Caki2 (cell line): Measurements from ENCODE around the gene SLC19A2. TPM values are rescaled to one million over a fixed set of nuclear protein-coding genes. Genes with fewer than 3 reads are reported as not detected.
"Not testable (repeated sequence)": the region's sequence is repeated elsewhere in the genome, so short reads cannot be mapped to it uniquely, and the experiment has no call there.

ENCODE experiments used
- DNase-seq: peaks from one replicate; pipeline ENCODE4 v3.0.0-alpha.2; 2015; ENCODE audit warnings: low read depth
- in situ Hi-C: cut with HindIII; loops from 2 replicates; pipeline ENCODE4 v1.10.0; 2016; ENCODE audit warnings: low sequenced_read_pairs, low pct_unique_long_range_greater_than_20kb, mixed read lengths
- total RNA-seq: library from RNA; depleted of rRNA; stranded (reverse); fragments of >200 nt; shearing (Covaris generic); gene quantifications from 2 replicates; pipeline ENCODE4 v1.2.3, GENCODE V29; 2014; ENCODE audit warnings: low replicate concordance; rRNA removed

The SLC19A2 gene, protein sequence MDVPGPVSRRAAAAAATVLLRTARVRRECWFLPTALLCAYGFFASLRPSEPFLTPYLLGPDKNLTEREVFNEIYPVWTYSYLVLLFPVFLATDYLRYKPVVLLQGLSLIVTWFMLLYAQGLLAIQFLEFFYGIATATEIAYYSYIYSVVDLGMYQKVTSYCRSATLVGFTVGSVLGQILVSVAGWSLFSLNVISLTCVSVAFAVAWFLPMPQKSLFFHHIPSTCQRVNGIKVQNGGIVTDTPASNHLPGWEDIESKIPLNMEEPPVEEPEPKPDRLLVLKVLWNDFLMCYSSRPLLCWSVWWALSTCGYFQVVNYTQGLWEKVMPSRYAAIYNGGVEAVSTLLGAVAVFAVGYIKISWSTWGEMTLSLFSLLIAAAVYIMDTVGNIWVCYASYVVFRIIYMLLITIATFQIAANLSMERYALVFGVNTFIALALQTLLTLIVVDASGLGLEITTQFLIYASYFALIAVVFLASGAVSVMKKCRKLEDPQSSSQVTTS
- total RNA-seq: 6.2 and 7.1 TPM in 2 replicates

DNA sequence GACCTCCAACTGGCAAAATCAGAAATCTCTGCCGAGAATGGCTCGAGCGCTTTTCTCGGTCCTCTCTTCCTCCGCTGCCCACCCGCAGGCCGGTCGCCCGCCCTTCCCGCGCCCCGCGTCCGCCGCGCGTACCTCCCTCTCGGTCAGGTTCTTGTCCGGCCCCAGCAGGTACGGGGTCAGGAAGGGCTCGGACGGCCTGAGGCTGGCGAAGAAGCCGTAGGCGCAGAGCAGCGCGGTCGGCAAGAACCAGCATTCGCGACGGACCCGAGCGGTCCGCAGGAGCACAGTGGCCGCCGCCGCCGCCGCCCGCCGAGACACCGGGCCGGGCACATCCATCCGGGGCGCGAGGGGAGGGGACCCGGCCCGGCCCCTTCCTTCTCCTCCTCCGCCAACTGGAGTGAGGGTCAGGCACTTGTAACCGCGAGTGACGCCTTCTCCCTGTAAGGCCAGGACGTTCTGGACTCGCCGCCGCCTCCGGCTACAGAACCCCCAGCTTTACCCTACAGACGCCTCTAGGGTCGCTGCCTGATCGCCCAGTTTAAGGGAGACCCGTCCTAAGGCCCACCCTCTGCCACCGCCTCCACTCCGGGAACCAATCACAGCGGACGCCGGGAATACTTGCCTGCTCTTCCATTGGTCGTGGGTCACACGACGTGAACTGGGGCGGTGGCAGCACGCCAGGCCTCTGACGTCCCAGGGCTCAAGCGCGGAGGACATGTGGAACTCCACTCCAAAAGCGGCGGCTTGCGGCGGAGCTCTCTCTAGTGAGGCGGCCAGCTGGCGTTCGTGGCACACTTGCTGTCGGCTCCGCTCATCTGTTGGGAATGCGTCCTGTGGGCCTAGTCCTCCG is at the start of gene SLC19A2:
Gene SLC19A2 (minus strand): TSS at position 514 of the 850 bp plus-strand sequence. CDS start 178 bp downstream, at position 336.
- peak; percentile 97 for DNase-seq
- in situ Hi-C loops: no loop called here

DNA sequence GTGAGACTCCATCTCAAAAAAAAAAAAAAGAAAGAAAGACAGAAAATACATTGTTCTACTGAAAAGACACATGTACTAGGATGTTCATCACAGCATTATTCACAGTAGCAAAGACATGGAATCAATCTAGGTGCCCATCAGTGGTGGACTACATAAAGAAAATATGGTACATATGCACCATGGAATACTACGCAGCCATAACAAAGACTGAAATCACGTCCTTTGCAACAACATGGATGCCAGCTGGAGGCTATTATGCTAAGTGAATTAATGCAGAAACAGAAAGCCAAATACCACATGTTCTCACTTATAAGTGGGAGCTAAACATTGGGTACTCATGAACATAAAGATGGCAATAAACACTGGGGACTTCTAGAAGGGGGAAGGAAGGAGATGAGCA is 48.9 kb upstream of the SLC19A2 start:
- in situ Hi-C loops: no loop called here
- DNase-seq: no peak

- DNase-seq, in situ Hi-C loops: not testable (repeated sequence)
Measured at GRCh38 chr1:169533528-169534190, 47.9 kb upstream of the SLC19A2 start.

DNA sequence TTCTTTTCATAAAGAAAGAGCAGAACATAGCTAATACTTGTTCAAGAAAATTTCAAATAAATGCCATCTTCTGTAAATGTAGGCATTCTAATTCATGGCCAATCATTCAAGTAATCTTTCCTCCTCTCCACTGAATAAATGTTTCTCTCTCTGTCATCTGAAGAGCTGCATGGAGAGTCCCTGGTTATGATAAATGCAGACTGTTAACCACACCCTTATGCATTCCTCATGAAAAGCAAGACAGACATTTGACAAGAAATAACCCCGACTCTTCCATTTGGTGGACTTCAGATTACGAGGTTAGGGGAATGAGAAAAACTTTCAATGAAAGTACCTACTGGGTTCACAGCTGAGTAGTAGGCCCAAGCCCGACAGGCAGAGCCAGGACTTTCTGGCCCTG is 44.7 kb upstream of the SLC19A2 start:
- in situ Hi-C loops: no loop called here

GRCh38 chr1:169529068-169529642 is 43.4 kb upstream of the SLC19A2 start:
- in situ Hi-C loops: no loop called here
- DNase-seq: peak; percentile 43

More for the DNA sequence above, 44.7 kb upstream of the SLC19A2 start:
- DNase-seq: no peak

DNA sequence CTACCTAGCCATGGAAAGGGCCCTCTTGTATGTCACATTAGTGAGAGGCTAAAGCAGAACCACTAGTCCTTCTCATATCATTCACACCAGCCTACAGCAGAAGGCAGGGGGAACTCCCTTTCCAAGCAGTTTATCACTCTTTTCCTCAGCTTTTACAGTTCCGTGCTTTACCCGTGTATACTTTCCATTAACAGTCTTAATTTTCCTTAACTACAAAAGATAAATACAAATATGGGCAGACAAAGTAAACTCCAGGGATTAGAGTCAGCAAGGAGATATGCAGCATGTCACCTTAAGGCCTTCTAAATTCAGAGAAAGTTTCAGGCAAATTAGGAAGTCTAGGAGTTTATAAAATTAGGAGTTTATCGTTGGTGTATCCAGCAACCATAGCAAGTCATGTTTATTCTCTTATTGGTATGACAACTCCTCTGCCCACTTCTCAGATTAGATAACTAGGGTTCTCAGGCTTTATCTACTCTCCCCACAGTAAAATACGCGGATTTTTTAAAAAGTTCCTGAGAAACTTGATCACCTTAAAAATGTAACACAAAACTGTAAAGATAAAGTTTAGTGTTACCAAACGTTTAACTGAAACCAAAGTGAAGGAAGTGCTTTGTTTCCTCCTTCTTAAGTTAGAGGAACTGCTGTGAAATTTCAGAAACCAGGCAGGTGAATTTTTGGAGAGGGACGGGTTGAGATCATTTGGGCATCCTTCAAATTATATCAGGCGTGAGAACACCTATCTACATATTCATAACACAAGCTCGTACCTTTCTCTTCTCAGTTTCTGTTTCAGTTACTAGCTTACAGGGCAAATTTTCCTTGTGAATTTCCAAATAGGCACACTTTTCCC is 42.7 kb upstream of the SLC19A2 start:
- in situ Hi-C loops: no loop called here
- DNase-seq: no peak

GRCh38 chr1:169527451-169528214 is 41.9 kb upstream of the SLC19A2 start:
- in situ Hi-C loops: no loop called here
- DNase-seq: no peak

DNA sequence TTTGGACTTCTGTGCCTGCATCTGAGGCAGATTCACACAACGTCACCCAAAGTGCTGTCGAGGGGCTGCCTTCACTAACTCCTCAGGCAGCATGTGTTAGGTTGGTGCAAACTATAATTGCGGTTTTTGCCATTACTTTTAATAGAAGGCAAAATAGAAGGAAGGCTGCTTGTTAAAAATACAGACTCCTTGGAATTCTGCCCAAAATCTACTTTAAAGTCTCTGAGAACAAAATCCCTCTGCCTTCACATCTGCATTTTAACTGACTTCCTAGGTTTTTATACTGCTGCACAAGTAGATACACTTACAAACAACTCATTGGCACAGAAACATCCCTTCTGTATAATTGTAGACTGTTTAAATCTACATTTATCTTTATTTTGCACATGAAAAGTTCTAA is 41.3 kb upstream of the SLC19A2 start:
- no peak for DNase-seq
- in situ Hi-C loops: no loop called here

DNA sequence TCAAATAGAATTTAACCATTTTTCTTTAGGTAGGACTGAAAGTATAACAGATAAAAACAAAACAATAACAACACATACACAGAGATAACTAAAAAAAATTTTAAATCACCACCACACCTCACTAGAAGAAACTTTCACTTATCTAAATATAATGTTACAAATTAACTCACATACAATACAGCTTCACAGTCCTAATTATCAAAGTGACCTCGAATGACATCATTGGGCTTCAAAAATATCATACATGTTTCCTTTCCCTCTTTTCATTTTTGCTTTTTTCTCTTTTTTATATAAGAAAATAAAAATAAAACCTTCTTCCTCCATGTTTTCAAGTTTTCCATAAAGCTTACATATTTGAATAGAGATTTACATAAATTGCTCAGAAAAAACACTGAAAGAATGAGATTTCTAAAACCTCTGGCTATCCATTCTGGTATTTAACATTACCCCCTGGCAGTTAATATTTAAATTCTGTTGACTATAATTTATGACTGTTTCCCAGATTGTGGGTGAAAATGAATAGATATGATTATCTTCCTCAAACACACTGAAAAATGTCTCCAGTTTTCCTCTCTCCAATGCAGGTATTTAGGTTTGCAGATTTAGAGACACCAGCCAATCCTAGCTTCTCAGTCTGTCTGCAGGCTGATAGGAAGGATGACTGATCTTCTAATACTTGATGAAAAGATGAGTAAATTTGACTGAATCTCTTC is 40.5 kb upstream of the SLC19A2 start:
- in situ Hi-C loops: no loop called here

DNA sequence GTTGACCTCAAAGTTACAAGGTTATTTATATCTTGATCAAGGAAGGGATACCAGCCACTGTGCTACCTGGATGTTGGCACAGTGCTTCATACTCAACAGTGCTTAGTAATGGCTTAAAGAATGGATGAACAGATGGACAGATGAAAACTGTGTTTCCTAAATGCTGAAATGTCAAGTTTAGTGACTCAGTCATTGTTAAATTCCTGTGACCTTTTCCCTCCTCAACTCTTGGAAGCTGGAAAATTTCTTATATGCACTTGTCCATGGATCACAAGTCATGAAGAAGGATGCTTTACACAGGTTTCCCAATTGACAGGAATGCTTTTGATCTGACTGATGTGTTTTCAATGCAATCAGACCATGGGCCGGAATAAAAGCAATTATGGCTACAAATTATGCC is 39.6 kb upstream of the SLC19A2 start:
- in situ Hi-C loops: no loop called here
- no peak for DNase-seq

More for the DNA sequence above, 40.5 kb upstream of the SLC19A2 start:
- DNase-seq: no peak

DNA sequence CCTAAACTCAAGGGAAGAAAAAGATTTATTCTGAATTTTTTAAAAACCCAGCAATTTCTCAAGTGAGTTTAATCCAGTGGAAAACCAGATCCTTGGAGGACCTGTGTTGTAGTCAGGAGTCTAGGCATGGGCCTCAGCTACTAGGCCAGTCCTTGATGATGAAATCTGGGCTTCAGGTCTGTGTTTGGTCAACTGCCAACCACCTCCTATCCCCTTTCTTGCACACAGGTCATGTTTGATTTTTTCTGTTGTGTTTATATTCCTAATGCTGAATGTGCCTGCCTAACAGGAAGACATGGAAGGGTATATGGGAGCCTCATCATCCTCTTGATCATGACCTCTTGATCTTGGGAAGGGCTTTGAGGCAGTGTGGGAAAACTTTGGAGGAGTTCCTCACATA is 38.2 kb upstream of the SLC19A2 start:
- DNase-seq: no peak
- in situ Hi-C loops: no loop called here

DNA sequence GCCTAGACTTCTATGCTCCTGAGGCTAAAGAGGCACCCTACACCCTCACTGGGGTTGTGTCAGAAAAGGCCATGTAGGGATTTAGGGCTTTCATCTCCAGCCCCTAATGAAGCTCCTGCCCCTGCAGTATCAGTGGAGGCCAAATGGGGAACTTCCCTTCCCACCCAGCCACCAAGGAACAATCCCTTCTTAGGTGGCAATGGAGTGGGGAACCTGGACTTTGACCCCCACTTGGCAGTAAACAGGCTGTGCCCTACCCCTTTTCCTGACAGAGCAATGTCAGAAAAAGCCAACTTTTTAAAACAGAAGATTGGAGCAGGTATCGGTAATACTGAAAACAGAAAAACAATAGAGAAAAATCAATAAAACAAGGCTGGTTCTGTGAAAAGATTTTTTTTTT is 35.5 kb upstream of the SLC19A2 start:
- no peak for DNase-seq
- in situ Hi-C loops: no loop called here

- DNase-seq: no peak
- in situ Hi-C loops: no loop called here
Measured at GRCh38 chr1:169517558-169518186, 31.9 kb upstream of the SLC19A2 start.

- DNase-seq: no peak
- in situ Hi-C loops: no loop called here
Measured at GRCh38 chr1:169515641-169516040, 29.9 kb upstream of the SLC19A2 start.

- DNase-seq: no peak
- in situ Hi-C loops: no loop called here
Measured at GRCh38 chr1:169514566-169515270, 29.0 kb upstream of the SLC19A2 start.
